GM18498 (cell line): Measurements from ENCODE around the gene HSF4.

Experiments used
- ATAC-seq: cut with Tn5 transposase; IDR thresholded peaks from one replicate; pipeline ENCODE4 v1.9.1; 2021; ENCODE audit warnings: mild to moderate bottlenecking, moderate library complexity; ENCODE audit not compliant: unreplicated experiment

HSF4 gene

GRCh38 chr16:67198238-67198734, 33.7 kb downstream of the HSF4 start:
- no peak for ATAC-seq

GRCh38 chr16:67199011-67199807, 34.7 kb downstream of the HSF4 start, which contains the start of gene ELMO3:
ELMO3 (plus strand) TSS chr16:67199131; CDS start chr16:67199327, 196 bp downstream.
- no peak for ATAC-seq

GRCh38 chr16:67199808-67200198, 35.3 kb downstream of the HSF4 start:
- ATAC-seq = no peak

- no peak for ATAC-seq
These were observed 35.9 kb downstream of the HSF4 start for GRCh38 chr16:67200491-67200890.

GRCh38 chr16:67201411-67202345, 37.1 kb downstream of the HSF4 start:
- no peak for ATAC-seq

GRCh38 chr16:67202426-67202825, 37.9 kb downstream of the HSF4 start:
- ATAC-seq = no peak

GRCh38 chr16:67202956-67203493, 38.5 kb downstream of the HSF4 start:
- ATAC-seq = no peak

- ATAC-seq = no peak
These were observed 39.5 kb downstream of the HSF4 start for GRCh38 chr16:67204076-67204475.

GRCh38 chr16:67206129-67206837, 41.7 kb downstream of the HSF4 start:
- no peak for ATAC-seq

- ATAC-seq = no peak
These were observed 42.3 kb downstream of the HSF4 start for GRCh38 chr16:67206838-67207248.

- ATAC-seq = no peak
These were observed 42.9 kb downstream of the HSF4 start for GRCh38 chr16:67207249-67208091.

- ATAC-seq = no peak
These were observed 43.8 kb downstream of the HSF4 start for GRCh38 chr16:67208154-67208896.

- ATAC-seq = no peak
These were observed 45.0 kb downstream of the HSF4 start for GRCh38 chr16:67209565-67209964.

- no peak for ATAC-seq
These were observed 45.8 kb downstream of the HSF4 start for GRCh38 chr16:67210069-67210937.

GRCh38 chr16:67211674-67212073, 47.1 kb downstream of the HSF4 start:
- ATAC-seq = no peak

GRCh38 chr16:67212766-67213165, 48.2 kb downstream of the HSF4 start:
- ATAC-seq = no peak

- ATAC-seq = no peak
These were observed 48.9 kb downstream of the HSF4 start for GRCh38 chr16:67213197-67214019.
